ACC112 (cell line): ENCODE results near the gene PARVG.

Source experiments
- H2AFZ ChIP-seq: fragments of 200-600 bp; sonication (generic); one replicate; pipeline ENCODE4 v1.6.0; 2017; ENCODE audit warnings: antibody characterized with exemption, low read length; ENCODE audit not compliant: unreplicated experiment
- H3K27ac ChIP-seq: fragments of 200-600 bp; sonication (generic); 2 replicates; pipeline ENCODE4 v1.5.1; 2014; ENCODE audit warnings: low read depth, mild to moderate bottlenecking, antibody characterized with exemption, low read length, moderate library complexity
- H3K27me3 ChIP-seq: fragments of 200-600 bp; sonication (generic); 2 replicates; pipeline ENCODE4 v1.6.1; 2014; ENCODE audit warnings: mild to moderate bottlenecking, antibody characterized with exemption, low read length, moderate library complexity, mixed read lengths; ENCODE audit not compliant: insufficient read depth
- H3K36me3 ChIP-seq: fragments of 200-600 bp; sonication (generic); 2 replicates; pipeline ENCODE4 v1.6.1; 2016; ENCODE audit warnings: mild to moderate bottlenecking, antibody characterized with exemption, low read length, moderate library complexity, mixed read lengths; ENCODE audit not compliant: insufficient read depth
- H3K4me1 ChIP-seq: fragments of 200-600 bp; sonication (generic); one replicate; pipeline ENCODE4 v1.6.1; 2016; ENCODE audit warnings: low read length, mixed read lengths; ENCODE audit not compliant: insufficient read depth, unreplicated experiment, control insufficient read depth
- H3K4me3 ChIP-seq: fragments of 200-600 bp; sonication (generic); 2 replicates; pipeline ENCODE4 v1.5.1; 2014; ENCODE audit warnings: mild to moderate bottlenecking, low read depth, low read length
- H3K79me2 ChIP-seq: fragments of 200-600 bp; sonication (generic); one replicate; pipeline ENCODE4 v1.6.0; 2016; ENCODE audit warnings: low read length; ENCODE audit not compliant: control insufficient read depth, unreplicated experiment, insufficient read depth

Gene PARVG

DNA sequence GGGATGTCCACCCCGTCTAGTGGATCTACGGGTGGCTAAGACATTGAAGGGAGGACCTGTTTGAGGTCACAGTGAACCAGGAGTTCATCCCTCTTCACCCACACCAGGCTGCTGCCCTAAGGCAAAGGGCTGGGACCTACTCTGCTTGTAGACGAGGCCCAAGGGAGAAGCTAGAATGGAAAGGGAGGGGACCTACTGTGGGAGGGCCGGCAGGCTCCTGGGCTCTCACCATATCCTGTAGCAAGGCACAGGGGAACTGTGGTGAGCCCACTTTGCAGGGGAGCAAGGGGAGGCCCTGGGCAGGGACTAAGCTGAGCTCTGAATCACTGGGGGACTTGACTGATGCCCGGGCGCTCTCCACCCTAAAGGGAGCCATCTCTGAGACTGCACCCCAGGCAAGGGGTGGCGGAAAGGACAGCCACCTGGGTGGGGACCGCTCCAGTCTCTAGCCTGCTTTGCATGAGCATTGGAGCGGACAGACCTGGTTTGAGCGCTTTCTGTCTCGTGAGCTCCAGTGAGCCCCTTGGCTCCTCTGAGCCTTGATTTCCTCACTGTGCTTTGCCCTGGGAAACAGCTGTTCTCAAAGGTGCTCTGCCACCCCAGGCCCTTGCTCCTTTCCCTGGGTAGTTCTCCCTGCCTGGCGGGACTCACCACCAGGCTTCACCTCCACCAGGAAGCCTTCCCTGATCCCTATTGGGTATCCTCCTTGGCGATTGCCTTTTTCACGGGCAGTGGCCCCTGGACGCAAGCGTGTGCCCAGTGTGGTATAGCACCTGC, 24.2 kb downstream of the PARVG start:
- Histone ChIP-seq H3K4me3 (no peak overlapping the region), H3K27me3 (peaks cover 7% of the 10 kb centered on the region; the same call in 1 of the 2 replicates), H3K27ac (no peak overlapping the region), H3K4me1 (no peaks in the 10 kb centered on the region), H3K36me3 (no peaks in the 10 kb centered on the region), H2AFZ (no peak overlapping the region), H3K79me2 (no peaks in the 10 kb centered on the region)

DNA sequence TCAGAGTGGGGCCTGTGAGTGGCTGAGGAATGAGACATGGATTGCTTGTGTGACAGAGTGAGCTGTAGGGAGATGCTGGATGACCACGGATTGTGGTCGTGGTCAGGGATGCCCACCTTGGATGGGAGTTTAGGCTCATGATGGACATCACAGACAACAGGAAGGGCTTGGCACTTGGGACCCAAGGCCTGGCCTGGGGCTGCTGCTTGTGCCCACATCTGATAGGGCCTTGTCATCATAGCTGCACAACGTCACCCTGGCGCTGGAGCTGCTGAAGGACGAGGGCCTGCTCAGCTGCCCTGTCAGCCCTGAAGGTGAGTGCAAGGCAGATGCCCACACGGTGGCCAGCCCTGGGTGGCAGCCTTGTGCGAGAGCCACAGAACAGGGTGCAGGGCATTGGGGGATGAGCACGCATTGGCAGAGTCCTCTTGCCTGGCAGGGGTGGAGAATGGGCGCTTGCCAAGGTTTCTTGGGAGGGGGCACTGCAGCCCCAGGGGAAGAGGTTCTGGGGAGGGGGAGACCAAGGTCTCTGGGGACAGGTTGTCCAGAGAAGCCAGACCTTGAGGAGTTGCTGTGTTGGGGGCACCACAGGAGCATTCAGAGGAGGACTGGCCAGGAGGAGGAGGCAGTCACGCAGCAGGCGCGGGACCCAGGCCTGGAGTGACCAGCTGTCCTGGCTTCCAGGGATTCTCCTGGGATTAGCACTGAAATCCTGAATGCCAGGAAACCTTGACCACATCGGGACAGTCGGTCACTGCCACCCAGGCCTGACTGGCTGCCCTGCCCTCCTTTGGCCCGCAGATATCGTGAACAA, 25.0 kb downstream of the PARVG start:
- H3K36me3 ChIP-seq: no peaks in the 10 kb centered on the region
- H3K4me1 ChIP-seq: no peaks in the 10 kb centered on the region
- no peak overlapping the region for H2AFZ ChIP-seq
- peaks cover 8% of the 10 kb centered on the region; the same call in 1 of the 2 replicates for H3K27me3 ChIP-seq
- H3K79me2 ChIP-seq: no peaks in the 10 kb centered on the region
- no peak overlapping the region for H3K4me3 ChIP-seq
- H3K27ac ChIP-seq: no peak overlapping the region

DNA sequence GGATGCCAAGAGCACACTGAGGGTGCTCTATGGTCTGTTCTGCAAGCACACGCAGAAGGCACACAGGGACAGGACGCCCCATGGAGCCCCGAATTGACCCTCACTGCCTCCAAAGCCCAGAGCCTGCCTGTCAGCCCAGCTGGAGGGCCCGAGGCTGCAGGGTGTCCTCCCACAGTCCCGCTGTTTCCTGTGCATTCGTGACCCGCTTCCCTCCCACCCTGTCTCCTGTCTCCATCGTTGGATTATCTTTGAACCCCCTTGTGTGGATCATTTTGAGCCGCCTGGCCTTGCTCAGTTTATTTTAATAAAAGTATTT, 25.6 kb downstream of the PARVG start:
- Histone ChIP-seq H3K36me3 (no peaks in the 10 kb centered on the region), H3K27me3 (peaks cover 8% of the 10 kb centered on the region; the same call in 1 of the 2 replicates), H3K79me2 (no peaks in the 10 kb centered on the region), H3K27ac (no peak overlapping the region), H3K4me3 (no peak overlapping the region), H2AFZ (no peak overlapping the region), H3K4me1 (no peaks in the 10 kb centered on the region)

DNA sequence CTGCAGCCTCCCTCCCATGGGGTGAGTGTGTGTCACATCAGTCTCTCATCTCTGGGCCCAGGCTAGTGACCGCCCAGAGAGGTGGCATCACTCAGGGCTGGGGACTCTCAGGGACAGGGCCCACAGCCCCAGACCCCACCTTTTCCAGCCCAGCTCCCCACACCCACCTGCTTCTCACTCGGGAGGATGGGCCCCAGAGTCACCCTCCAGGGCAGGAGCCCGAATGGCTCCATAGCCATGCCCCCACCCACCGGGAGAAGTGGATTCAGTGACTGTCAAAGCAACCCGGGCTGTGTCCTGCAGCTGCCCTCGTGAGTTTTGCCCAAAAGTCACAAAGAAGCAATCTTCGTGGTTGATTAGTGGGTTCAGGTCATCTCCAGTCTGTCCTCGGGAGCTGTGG, 26.0 kb downstream of the PARVG start:
- no peaks in the 10 kb centered on the region for H3K4me1 ChIP-seq
- H3K27ac ChIP-seq: no peak overlapping the region
- no peaks in the 10 kb centered on the region for H3K36me3 ChIP-seq
- no peak overlapping the region for H3K4me3 ChIP-seq
- no peak overlapping the region for H2AFZ ChIP-seq
- H3K27me3 ChIP-seq: peaks cover 8% of the 10 kb centered on the region; the same call in 1 of the 2 replicates
- no peaks in the 10 kb centered on the region for H3K79me2 ChIP-seq

DNA sequence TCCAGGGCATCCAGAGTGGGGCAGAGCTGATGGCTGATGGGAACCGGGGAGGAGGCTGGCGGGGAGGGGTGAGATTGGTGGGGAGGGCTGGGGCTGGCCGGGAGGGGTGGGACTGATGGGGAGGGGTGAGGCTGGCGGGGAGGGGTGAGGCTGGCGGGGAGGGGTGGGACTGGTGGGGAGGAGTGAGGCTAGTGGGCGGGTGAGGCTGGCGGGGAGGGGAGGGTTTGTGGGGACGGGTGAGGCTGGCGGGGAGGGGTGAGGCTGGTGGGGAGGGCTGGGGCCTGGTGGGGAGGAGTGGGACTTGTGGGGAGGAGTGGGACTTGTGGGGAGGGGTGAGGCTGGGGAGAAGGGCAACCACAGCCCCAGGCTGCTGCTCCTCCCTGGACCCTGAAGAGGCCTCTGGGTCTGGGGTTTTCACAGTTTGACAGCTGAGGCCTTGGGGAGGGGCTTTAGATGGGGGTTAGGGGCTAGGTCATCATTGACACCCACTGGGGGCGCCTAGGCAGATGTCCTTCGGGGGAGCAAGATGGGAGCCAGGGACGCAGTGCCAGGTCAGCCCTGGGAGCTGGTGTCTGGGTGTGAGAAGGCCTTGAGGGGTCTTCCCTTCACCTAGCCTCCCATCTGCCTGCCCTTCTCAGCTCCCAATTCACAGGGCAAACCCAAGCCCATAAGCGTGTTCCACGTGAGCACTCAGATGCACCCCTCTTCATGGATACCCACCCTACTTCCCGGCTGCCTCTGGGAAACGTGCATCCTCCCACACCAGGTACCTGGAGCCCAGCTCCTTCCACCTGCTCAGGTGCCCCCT, 26.7 kb downstream of the PARVG start:
- H3K27me3 ChIP-seq: peaks cover 8% of the 10 kb centered on the region; the same call in 1 of the 2 replicates
- H3K4me1 ChIP-seq: no peaks in the 10 kb centered on the region
- H3K79me2 ChIP-seq: no peaks in the 10 kb centered on the region
- no peak overlapping the region for H3K27ac ChIP-seq
- no peaks in the 10 kb centered on the region for H3K36me3 ChIP-seq
- H2AFZ ChIP-seq: no peak overlapping the region
- no peak overlapping the region for H3K4me3 ChIP-seq

DNA sequence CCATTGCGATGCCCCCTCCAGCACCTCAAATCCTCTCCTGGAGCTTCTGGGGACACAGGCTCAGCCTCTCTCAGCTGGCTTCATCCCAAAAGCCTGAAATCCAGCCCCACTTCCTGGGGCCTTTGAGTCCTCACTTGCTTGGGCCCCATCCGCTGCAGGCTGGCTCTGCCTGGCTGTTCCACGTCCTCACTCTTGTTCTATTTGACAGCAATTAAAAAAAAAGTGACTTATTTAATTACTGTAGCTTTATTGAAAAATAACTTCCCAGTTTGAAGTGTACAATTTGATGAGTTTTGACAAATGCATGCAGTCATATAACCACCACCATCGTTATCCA, 27.2 kb downstream of the PARVG start:
- Histone ChIP-seq H3K36me3 (no peaks in the 10 kb centered on the region), H3K79me2 (no peaks in the 10 kb centered on the region), H3K4me3 (no peak overlapping the region), H3K4me1 (no peaks in the 10 kb centered on the region), H3K27me3 (peaks cover 8% of the 10 kb centered on the region; the same call in 1 of the 2 replicates), H2AFZ (no peak overlapping the region), H3K27ac (no peak overlapping the region)

DNA sequence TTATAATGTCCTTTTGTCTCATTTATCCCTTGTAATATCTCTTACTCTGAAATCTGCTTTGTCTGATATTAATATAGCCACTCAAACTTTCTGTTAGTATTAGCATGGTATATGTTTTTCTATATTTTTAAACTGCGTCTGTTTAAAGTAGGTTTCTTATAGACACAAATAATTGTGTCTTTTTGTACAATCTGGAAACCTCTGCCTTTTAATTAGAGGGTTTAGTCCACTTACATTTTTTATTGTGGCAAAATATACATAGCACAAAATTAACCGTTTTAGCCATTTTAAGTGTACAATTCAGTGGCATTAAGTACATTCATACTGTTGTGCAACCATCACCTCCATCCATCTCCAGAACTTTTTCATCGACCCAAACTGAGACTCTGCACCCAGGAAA, 28.6 kb downstream of the PARVG start:
- Histone ChIP-seq H3K4me1 (no peaks in the 10 kb centered on the region), H3K79me2 (no peaks in the 10 kb centered on the region), H3K27me3 (peaks cover 8% of the 10 kb centered on the region; the same call in 1 of the 2 replicates), H3K27ac (no peak overlapping the region), H3K4me3 (no peak overlapping the region), H3K36me3 (no peaks in the 10 kb centered on the region), H2AFZ (no peak overlapping the region)

DNA sequence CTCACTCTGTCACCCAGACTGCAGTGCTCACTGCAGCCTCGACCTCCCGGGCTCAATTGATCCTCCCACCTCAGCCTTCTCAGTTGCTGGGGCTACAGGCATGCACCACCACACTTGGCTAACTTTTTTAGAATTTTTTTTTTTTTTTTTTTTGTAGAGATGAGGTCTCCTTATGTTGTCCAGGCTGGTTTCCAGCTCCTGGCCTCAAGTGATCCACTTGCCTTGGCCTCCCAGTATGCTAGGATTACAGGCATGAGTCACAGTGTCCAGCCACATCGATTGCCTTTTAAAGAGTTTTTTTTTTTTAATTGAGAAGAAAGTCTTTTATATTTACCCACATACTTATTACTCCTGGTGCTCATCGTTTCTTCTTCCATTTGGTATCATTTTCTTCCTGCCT, 30.0 kb downstream of the PARVG start:
- H3K4me3 ChIP-seq: no peak overlapping the region
- peaks cover 8% of the 10 kb centered on the region; the same call in 1 of the 2 replicates for H3K27me3 ChIP-seq
- H2AFZ ChIP-seq: no peak overlapping the region
- no peaks in the 10 kb centered on the region for H3K79me2 ChIP-seq
- no peaks in the 10 kb centered on the region for H3K36me3 ChIP-seq
- no peaks in the 10 kb centered on the region for H3K4me1 ChIP-seq
- no peak overlapping the region for H3K27ac ChIP-seq

DNA sequence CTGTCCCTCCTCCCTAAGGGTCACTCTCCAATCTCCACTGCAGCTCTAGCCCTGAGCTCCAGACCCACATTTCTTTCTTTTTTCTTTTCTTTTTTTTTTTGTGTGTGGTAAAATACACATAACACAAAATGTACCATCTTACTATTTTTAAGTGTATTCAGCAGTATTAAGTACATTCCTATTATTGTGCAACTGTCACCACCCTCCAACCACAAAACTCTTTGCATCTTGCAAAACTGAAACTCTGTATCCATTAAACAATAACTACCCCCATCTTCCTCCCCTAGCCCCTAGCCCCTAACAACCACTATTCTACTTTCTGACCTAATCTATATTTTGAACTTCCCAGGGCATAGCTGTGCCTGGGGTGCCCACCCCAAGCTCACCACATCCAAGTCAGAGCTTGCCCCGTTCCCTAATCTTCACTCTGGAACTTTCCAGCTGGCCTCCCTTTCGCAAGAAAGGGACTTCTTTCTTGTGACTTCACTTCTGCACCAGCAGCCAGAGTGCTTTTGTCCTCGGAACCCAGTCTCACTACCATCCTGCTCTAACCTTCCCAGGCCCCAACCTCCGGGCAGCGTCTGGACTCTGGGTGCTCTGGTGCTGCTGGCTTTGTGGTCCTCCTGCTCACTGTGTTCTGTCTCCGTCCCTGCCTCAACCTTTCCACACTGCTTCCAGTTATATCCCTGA, 30.7 kb downstream of the PARVG start:
- no peaks in the 10 kb centered on the region for H3K36me3 ChIP-seq
- H3K4me1 ChIP-seq: no peaks in the 10 kb centered on the region
- peaks cover 8% of the 10 kb centered on the region; the same call in 1 of the 2 replicates for H3K27me3 ChIP-seq
- no peak overlapping the region for H2AFZ ChIP-seq
- H3K4me3 ChIP-seq: no peak overlapping the region
- no peaks in the 10 kb centered on the region for H3K79me2 ChIP-seq
- no peak overlapping the region for H3K27ac ChIP-seq
